M059J (cell line): ENCODE data around the gene GID8. TPM values are rescaled to one million over a fixed set of nuclear protein-coding genes. Genes with fewer than 3 reads are reported as not detected.

Source experiments
- DNase-seq: peaks from one replicate; pipeline ENCODE4 v3.0.0-alpha.2; 2012; ENCODE audit warnings: low read depth
- total RNA-seq: library from RNA; depleted of rRNA; stranded (reverse); fragments of >200 nt; shearing (Covaris generic); gene quantifications from 2 replicates; pipeline ENCODE4 v1.2.3, GENCODE V29; 2014; rRNA removed

Gene GID8
- total RNA-seq, 1 experiment from 2014 or later = 40.4 TPM

DNA sequence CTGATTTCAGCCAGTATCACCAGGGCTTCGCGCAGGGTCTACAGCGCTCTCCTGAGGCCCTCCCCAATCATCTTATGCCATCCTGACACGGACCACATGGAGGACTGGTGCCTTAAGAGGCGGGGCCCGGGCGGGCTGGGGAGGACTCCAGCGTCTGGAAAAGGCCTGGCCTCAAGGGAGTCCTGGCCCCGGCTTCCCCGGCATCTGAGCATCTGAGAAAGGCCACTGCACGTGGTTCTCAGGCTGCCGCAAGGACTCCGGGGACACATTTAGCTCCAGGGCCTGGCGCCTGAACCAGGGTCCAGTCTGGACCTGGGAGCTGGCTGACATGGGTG, 47.5 kb downstream of the GID8 start:
- DNase-seq = no peak

DNA sequence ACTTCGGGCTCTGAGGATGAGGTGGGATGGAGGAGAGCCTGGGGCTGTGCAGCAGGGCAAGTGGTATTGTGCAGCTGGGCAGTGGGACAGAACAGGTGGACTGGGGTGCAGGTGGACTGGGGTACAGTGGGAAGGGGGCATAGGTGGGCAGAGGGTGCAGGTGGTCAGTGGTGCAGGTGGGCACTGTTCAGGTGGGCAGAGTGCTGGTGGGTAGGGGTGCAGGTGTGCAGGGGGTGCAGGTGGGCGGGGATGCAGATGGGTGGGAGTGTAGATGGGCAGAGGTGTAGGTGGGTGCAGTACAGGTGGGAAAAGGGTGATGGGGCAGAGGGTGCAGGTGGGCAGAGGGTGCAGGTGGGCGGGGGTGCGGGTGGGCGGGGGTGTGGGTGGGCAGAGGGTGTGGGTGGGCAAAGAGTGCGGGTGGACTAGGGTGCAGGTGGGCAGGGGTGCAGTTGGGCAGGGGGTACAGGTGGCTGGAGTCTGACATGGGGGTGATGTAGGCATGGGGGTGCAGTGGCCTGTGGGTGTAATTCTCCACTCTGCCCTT, 48.4 kb downstream of the GID8 start:
- no peak for DNase-seq

DNA sequence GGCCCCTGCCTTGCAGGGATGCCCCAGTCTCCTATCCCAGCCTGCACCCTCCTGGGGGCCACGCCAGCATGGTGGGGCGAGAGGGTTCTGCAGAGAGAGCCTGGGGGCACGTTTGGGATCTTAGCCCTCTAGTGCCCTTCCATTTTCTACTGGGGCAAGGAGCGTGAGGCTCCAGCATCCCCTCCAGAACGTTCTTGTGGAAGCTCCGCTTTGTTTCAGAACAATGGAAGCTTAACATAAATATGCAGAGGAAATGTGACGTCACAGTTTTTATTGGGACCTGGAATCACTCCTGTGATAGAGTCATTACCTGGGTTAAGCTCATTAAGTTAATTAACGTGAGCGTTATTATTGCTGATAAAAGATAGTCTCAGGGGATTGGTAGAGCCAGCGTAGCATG, 49.2 kb downstream of the GID8 start:
- DNase-seq = no peak

DNA sequence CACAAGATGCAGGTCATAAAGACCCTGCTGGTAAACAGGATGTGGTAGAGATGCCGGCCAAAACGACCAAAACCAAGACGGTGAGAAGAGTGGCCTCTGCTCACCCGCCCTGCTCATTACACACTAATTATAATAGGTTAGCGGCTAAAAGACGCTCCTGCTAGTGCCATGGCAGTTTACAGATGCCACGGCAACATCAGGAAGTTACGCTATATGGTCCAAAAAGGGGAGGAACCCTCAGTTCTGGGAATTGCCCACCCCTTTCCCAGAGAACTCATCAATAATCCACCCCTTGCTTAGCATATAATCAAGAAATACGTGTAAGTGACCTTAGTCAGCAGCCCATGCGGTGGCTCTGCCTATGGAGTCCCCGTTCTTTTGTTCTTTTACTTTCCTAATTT, 51.3 kb downstream of the GID8 start:
- no peak for DNase-seq

- no peak for DNase-seq
Observed at GRCh38 chr20:62990306-62990825, 52.4 kb downstream of the GID8 start.

DNA sequence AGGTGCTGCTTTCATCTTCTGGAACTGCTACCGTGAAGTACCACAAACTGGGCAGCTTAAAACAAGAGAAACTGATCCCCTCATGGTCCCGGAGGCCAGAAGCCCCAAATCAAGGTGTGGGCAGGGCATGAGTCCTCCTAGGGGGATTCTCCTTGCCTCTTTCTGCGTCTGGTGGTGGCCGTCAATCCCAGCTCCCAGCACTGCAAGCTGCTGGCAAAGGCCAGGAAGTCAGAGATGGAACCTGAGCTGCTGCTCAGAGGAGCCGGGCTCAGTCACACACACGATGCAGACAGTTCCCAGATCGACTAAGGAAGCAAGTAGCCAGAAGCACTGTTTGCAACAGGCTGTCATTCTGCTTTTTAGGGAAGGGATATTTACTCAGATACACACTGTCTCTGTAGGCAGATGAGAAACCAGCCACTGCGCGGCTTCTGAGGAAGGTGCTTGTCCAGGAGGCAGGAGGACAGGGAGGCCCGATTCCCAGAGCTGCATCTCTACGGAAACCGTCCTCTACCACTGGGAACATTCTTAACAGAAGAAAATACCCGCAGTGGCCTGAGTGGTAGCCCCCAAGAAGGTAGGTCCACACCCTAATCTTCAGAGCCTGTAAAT, 53.4 kb downstream of the GID8 start:
- no peak for DNase-seq

DNA sequence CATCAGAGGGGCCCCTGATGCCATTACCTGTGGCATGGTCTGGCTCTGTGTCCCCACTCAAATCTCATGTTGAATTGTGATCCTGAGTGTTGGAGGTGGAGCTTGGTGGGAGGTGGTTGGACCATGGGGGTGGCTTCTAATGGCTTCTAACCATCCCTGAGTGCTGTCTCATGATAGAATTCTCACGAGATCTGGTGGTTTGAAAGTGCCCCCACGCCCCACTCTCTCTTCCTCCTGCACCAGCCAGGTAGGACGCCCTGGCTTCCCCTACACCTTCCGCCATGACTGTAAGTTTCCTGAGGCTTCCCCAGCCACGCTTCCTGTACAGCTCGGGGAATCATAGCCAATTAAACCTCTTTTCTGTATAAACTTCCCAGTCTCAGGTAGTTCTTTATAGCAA, 53.9 kb downstream of the GID8 start:
- DNase-seq = no peak

DNA sequence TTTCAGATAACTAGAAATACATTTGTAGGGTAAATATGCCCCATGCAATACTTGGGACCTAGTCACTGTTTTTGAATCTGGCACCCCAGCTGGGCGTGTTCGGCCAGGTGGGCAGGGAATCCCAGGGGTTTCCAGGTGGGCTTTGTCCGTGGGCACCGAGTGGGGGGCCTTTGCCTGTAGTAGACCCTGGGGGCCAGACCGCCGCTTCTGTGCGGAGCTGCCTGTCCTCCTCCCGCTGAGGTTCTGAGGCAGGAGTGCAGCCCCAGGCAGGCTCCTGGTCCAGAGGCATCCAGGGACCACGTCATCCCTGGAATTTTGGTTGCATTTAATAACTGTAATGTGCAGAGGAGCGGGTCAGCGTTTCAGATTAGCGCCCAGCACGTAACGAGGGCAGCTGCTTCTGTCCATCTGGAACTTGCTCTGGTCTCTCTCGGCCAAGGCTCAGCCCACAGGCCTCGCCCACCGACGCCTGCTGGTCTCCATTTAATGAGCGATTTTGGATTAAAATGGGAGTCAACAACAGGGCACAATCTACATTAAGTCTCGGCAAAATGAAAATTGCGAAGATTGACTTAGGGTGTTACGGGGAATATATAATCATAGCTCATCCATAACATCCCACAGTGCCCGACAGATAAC, 56.0 kb downstream of the GID8 start:
- DNase-seq = no peak

DNA sequence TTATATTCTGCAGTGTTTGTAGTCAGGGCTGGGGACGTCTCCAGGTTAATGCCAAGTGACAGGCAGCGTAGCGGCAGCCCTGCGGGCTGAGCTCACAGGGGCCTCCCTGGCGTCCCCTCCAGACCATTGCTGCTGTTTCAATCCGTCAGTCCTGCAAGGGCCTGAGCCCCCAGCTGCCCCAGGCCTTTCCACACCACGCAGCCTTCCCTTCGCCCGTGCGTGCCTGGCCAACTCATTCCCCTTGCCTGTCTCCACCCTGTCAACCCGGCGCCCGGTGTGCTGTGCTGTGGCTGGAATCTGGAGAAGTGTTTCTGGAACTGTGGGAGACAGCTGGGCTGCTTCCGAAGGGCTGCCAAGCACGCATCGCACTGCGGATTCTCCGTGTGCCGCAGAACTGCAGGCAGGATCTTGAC, 56.9 kb downstream of the GID8 start:
- no peak for DNase-seq

DNA sequence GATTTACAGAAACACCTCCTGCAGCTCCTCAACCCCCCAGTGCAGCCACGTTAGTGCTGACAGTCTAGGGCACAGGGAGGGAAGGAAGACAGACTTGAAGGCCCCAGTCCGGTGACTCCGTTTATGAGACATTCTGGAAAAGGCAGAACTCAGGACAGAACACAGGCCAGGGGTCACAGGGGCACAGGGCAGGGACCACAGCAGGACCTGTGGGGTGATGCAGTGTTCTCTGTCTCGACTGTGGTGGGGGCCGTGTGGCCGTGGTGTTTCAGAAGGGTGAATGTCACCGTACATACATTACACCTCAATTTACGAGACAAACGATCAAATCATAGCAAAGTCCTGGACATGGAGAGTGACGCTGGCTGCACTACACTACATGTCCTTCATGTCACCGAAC, 57.5 kb downstream of the GID8 start:
- no peak for DNase-seq

- DNase-seq = no peak
Observed at GRCh38 chr20:62995898-62996595, 58.1 kb downstream of the GID8 start.

- DNase-seq = no peak
Observed at GRCh38 chr20:62996596-62996982, 58.6 kb downstream of the GID8 start.

DNA sequence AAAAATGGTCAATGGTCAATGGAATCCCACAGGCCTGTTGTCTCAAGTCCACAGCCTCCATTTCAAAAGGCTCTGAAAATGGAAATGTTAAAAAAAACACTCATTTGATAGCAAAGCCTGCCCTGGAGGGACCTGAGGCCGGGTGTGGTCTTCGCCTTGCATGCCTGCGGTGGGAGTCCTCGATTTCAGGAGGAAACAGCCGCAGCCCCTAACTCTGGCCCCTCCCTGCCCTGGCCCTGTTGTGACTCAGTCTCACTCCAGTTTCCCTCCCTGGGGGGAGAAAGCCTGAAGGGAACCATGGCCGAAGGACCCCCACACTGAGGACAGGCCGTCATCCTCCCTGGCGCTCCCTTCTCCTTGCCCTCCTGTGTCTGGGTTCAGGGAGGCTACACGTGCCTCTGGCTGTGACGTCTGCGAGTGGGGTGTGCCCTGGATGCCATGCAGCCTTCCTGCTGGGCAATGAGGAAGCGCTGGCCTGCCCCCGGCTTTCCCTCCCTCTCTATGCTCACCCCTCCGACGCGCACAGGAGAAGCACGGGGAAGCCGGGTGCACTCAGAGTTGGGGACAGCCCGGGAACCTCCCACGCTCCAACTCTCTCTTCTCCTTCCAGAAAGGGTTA, 59.6 kb downstream of the GID8 start:
- DNase-seq = no peak

Other genes starting within 250 kb of the GID8 start
- gene NTSR1, start 229.3 kb upstream of the GID8 start, total RNA-seq = 0.07 and 0.54 TPM in 2 replicates
- 56.4 and 65.9 TPM in 2 replicates for gene MRGBP, start 141.7 kb upstream of the GID8 start, total RNA-seq
- 62.0 and 117 TPM in 2 replicates for gene OGFR, start 133.3 kb upstream of the GID8 start, total RNA-seq
- gene COL9A3, start 121.1 kb upstream of the GID8 start, total RNA-seq = 0.17 TPM in 1 of 2 replicates, not detected in the other
- gene TCFL5, start 76.3 kb upstream of the GID8 start, total RNA-seq = 13.8 and 19.1 TPM in 2 replicates
- 26.1 and 42.6 TPM in 2 replicates for gene DIDO1, start 11.6 kb upstream of the GID8 start, total RNA-seq
- gene SLC17A9, start 14.6 kb downstream of the GID8 start, total RNA-seq = not detected in 2 replicates
- gene BHLHE23, start 68.8 kb downstream of the GID8 start, total RNA-seq = not detected in 2 replicates